ENCODE results near the gene CD300E.

DNA sequence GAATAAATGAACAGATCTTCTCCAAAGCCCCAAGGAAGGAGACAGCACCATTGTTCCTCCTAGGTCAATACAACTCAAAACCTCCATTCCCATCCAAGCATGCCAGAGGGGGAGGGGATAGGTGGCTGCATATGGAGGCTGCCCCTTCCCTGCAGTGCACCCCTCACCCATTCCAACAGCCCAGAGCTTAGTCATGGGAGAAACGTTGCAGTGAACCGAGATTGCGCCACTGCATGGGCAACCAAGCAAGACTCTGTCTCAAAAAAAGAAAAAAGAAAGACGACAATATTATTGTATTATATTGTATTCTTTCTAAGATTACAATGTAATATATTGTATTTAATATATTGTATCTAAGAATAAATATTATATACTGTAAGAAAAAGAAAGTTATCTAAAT is 36.4 kb upstream of the CD300E start:
- TF ChIP-seq GATA2 (IDR thresholded peaks at IDR 0.05; ENCODE audit: low read depth, low read length) (no peak), GATA3 (IDR thresholded peaks at IDR 0.05; ENCODE audit: low read depth, low read length) (no peak)

Data from SH-SY5Y (cell line).